Measurements from ENCODE around the gene CLIC3.

Gene CLIC3

GRCh38 chr9:137032858-137033257, 36.5 kb upstream of the CLIC3 start:
- in situ Hi-C loops (cut with MboI; ENCODE audit: low sequenced_read_pairs), result loop anchor here (25.0 kb wide), 1 partner anchor 246 kb away; the partner anchor contains the start of genes CCDC183 and TMEM141

DNA sequence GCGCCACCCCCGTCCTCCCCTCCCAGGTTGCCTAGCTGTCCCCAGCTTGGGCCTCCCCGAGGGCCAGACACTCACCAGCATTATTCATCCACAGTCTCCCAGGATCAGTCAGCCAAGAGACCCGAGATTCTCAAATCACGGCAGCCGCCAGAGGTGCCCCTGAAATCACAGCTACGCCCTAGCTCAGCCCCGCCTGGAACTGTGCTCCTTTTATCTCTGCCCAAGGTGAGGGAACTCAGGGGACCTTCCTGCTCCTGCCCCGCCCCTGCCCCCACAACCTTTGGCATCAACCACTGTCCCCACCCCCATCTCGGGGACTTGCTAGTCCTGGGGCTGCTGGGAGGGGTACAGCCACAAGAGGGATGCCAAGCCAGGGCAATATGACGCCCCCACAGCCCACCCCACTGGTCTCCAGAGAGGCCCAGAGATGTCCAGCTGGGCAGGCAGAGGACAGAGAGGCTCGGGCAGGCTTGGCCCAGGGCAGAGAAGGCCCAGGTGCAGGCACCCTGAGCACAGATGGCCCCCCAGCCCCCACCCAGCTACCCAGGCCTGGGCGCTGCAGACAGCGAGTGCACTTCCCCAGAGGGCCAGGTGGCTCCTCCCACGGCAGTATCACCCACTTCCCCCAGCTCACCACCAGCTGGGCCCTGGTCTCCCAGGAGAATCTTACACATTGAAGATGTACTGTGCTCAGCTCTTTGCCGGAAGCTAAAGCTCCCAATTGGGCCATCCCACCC, 35.7 kb upstream of the CLIC3 start, which contains the start of gene FUT7:
TSS of gene FUT7 (minus strand) at position 185 of the 737 bp plus-strand sequence. CDS start at position 88, 97 bp downstream.
- in situ Hi-C loops (cut with MboI; ENCODE audit: low sequenced_read_pairs), result loop anchor here (25.0 kb wide), 1 partner anchor 245 kb away; the partner anchor contains the start of genes CCDC183 and TMEM141

DNA sequence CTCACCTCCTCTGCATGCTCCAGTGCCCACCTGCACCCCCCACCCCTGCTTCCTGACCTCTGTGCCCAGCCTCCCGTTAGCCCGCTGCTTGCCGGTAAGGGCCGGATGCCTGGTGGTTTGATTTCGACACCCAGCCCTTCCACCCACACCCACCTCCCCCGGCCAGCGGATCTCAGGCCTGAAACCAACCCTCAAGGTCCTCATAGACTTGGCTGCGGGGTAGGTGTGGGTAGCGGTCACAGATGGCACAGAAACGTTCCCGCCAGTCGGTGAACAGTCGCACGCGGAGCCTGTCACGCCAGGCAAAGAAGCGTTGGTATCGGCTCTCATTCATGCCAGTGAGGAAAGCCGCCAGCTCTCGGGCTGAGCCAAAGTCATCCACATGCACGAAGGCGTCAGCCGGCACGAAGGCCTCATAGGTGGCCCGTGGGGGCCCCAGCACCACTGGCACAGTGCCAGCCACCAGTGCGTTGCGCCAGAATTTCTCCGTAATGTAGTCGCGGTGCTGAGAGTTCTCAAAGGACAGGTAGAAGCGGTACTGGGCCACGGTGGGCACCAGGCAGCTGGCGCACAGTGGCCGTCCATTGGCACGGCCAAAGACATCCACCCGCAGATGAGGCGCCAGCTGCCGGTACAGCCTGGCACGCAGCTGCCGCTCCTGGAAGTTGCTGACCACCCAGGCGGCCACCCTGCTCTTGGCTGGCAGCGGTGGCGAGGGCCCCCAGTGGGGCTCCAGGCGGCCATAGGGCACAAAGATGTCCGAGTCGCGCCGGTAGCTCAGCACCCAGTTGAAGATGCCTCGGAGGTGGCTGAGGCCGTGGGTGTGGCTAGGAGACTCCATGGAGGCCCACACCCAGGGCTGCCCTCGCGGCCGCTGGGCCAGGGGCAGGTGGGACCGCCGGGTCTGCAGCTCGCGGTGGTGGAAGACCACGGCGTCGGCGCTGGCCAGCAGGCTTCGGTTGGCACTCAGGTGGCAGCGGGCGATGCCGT, 34.5 kb upstream of the CLIC3 start:
- in situ Hi-C loops (cut with MboI; ENCODE audit: low sequenced_read_pairs), result loop anchor here (25.0 kb wide), 1 partner anchor 244 kb away; the partner anchor contains the start of genes CCDC183 and TMEM141

DNA sequence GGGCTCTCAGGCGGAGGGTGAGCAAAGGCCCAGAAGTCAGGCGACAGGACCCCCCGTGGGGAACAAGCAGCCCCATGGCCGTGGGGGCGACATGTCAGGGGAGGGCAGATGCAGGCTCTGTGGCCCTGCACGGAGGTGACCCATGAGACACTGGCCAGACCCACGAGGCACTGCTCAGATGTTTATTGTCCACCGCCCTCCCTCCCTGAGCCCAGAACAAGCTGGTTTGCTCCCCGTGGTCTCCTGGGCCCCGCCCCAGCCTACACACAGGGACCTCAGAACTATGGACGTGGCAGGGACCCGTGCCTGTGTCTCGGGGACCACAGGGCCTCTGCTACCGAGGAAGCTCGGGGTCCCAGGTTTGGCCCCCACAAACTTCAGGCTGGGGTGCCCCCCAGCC, 33.6 kb upstream of the CLIC3 start:
- in situ Hi-C loops (cut with MboI; ENCODE audit: low sequenced_read_pairs), result loop anchor here (25.0 kb wide), 1 partner anchor 243 kb away; the partner anchor contains the start of genes CCDC183 and TMEM141

DNA sequence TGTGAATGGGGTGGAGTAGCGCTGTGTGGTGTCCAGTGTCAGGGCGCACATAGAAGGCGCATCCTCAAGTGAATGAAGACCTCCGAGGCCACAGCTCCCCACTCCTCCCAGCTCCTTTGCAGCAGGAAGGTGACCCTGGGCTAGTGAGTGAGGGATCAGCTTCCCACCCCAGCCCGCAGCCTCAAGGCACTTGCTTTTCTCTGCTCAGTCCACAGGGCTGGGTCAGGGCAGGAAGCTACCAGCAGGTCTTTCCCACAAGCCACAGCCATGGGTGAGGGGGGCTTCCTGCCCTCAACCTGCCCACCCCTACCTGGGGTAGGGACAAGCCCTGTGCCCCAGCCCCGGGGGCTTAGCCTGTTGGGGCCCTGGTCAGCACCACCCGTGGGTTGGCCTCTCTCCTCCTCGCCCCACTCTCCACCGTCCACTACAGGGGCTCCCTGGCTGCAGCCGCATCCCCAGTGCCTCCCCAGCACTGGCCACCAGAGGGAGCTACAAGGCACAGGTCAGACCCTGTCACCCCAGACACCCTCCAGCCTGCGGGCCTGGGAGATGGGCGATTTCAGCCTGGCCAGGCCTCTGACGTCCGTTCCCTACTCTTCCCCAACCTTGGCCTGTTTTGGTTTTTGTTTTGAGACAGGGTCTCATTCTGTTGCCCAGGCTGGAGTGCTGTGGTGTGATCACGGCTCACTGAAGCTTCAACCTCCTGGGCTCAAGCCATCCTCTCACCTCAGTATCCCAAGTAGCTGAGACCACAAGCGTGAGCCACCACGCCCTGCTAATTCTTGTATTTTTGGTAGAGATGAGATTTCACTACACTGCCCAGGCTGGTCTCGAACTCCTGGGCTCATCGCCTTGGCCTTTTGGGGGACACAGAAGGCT, 32.9 kb upstream of the CLIC3 start:
- in situ Hi-C loops (cut with MboI; ENCODE audit: low sequenced_read_pairs), result loop anchor here (25.0 kb wide), 1 partner anchor 242 kb away; the partner anchor contains the start of genes CCDC183 and TMEM141

- in situ Hi-C loops (cut with MboI; ENCODE audit: low sequenced_read_pairs), result loop anchor here (25.0 kb wide), 1 partner anchor 241 kb away; the partner anchor contains the start of genes CCDC183 and TMEM141
These were observed 32.1 kb upstream of the CLIC3 start for GRCh38 chr9:137028263-137029057.

- in situ Hi-C loops (cut with MboI; ENCODE audit: low sequenced_read_pairs), result loop anchor here (25.0 kb wide), 1 partner anchor 240 kb away; the partner anchor contains the start of genes CCDC183 and TMEM141
These were observed 31.2 kb upstream of the CLIC3 start, which contains the start of gene ABCA2 for GRCh38 chr9:137027369-137028262. Gene ABCA2, minus strand, starts transcription at chr9:137028237. Its CDS starts 97 bp downstream, at chr9:137028140.

DNA sequence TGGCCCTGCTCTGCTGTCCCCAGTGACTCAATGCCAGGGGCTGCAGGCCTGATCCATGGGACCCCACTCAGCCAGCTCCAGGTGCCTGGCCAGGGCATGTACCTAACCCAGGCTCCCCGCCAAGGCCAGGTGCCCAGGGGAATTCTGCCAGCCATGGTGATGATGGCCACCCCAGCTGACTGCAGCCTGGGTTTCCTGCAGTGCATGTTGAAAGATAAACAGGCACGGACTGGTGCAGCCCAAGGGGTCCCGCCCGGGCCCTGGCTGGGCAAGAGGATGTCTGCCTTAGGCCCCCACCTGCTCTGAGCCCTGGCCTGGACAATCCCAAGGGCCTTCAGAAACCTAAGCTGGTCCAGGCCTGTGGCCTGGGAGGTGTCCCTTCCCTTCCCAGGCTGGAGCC, 30.5 kb upstream of the CLIC3 start:
- in situ Hi-C loops (cut with MboI; ENCODE audit: low sequenced_read_pairs), result loop anchor here (25.0 kb wide), 1 partner anchor 240 kb away; the partner anchor contains the start of genes CCDC183 and TMEM141

- in situ Hi-C loops (cut with MboI; ENCODE audit: low sequenced_read_pairs), result loop anchor here (25.0 kb wide), 1 partner anchor 239 kb away; the partner anchor contains the start of genes CCDC183 and TMEM141
These were observed 30.0 kb upstream of the CLIC3 start for GRCh38 chr9:137026384-137026783.

- in situ Hi-C loops (cut with MboI; ENCODE audit: low sequenced_read_pairs), result loop anchor here (25.0 kb wide), 1 partner anchor 238 kb away; the partner anchor contains the start of genes CCDC183 and TMEM141
These were observed 29.2 kb upstream of the CLIC3 start for GRCh38 chr9:137025517-137025966.

DNA sequence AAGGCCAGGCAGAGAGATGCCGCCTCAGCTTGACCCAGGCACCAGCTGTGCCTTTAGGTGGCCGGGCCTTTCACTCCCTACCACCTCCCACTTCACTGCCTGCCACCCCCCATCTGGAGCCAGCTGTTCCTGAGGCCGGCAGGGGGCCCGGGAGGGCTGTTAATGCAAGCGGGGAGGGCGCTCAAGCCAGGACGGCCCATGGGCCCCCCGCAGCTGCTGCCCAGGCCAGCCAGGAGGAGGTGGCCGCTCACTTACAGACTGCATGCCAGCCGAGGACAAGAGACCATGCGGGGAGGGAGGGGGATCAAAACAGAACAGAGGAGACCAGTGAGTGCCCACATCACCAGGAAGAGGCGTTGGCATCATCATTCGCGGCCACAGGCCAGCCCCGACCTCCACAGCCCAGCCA, 27.2 kb upstream of the CLIC3 start:
- in situ Hi-C loops (cut with MboI; ENCODE audit: low sequenced_read_pairs), result no loop called here

- in situ Hi-C loops (cut with MboI; ENCODE audit: low sequenced_read_pairs), result no loop called here
These were observed 26.8 kb upstream of the CLIC3 start for GRCh38 chr9:137023157-137023556.

DNA sequence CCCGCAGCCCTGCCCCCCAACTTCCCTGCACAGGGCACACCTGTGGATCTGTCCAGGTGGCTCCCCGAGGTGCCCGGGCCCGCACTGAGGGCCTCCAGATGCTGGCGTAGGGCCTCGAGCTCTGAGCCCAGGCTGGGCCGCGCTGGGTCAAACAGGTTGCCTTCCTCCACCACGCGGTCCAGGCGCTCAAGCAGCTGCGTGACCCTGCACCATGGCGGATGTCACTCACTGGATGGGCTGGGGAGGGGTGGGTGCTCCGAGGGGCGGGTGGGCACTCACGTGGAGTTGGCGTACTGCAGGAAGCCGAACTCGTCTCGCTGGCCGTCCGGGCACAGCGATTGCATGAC, 26.3 kb upstream of the CLIC3 start:
- in situ Hi-C loops (cut with MboI; ENCODE audit: low sequenced_read_pairs), result no loop called here

DNA sequence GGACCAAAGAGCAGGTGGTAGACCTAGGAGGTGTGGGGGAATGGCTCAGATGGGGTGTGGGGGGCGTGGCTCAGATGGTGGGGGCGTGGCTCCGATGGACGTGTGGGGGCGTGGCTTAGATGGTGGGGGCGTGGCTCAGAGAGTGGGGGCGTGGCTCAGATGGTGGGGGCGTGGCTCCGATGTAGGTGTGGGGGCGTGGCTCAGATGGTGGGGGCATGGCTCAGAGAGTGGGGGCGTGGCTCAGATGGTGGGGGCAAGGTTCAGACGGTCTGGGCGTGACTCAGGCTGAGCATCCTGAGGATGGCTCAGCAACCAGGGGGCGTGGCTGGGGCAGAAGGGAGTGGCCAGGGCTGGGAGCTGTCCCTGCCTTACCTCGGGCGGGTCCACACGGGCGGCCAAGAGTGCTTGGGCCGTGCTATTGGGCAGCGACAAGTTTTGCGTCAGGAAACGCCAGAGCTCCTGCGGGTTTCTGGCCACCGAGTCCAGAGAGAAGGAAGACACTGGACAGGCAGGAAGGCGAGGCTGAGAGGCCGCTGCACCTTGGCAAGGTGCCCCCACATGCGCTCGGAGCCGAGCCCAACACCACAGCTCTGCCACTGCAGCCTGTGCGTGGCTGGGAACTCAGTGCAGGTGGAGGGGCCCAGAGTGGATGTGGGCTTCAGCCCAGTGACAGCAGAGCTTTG, 25.8 kb upstream of the CLIC3 start:
- in situ Hi-C loops (cut with MboI; ENCODE audit: low sequenced_read_pairs), result no loop called here

GRCh38 chr9:137021568-137021978, 25.2 kb upstream of the CLIC3 start:
- in situ Hi-C loops (cut with MboI; ENCODE audit: low sequenced_read_pairs), result no loop called here

GRCh38 chr9:137020771-137021567, 24.6 kb upstream of the CLIC3 start:
- in situ Hi-C loops (cut with MboI; ENCODE audit: low sequenced_read_pairs), result no loop called here
